ENCODE measurements around the gene GLRB.
"Not testable (repeated sequence)": the region's sequence is repeated elsewhere in the genome, so short reads cannot be mapped to it uniquely, and the experiment has no call there.

Gene GLRB

GRCh38 chr4:157141976-157142375, 66.0 kb downstream of the GLRB start:
- DNase-seq: no peak

- no peak for DNase-seq
Observed at GRCh38 chr4:157143369-157143768, 67.4 kb downstream of the GLRB start.

GRCh38 chr4:157151711-157152110, 75.8 kb downstream of the GLRB start:
- DNase-seq: no peak

GRCh38 chr4:157165935-157166610, 90.1 kb downstream of the GLRB start:
- DNase-seq: no peak

- DNase-seq: no peak
Observed at GRCh38 chr4:157170321-157170720, 94.4 kb downstream of the GLRB start.

GRCh38 chr4:157172011-157172410, 96.1 kb downstream of the GLRB start:
- no peak for DNase-seq

GRCh38 chr4:157180268-157180667, 104.3 kb downstream of the GLRB start:
- not testable (repeated sequence) for DNase-seq

GRCh38 chr4:157184300-157184699, 108.3 kb downstream of the GLRB start:
- no peak for DNase-seq

- DNase-seq: no peak
Observed at GRCh38 chr4:157185363-157185762, 109.4 kb downstream of the GLRB start.

GRCh38 chr4:157195374-157195773, 119.4 kb downstream of the GLRB start:
- DNase-seq: no peak

- DNase-seq: no peak
Observed at GRCh38 chr4:157196046-157196445, 120.1 kb downstream of the GLRB start.

GRCh38 chr4:157204634-157205244, 128.8 kb downstream of the GLRB start:
- DNase-seq: no peak

- DNase-seq: peak; percentile 32
Observed at GRCh38 chr4:157217708-157218107, 141.8 kb downstream of the GLRB start.

GRCh38 chr4:157219711-157220370, 143.9 kb downstream of the GLRB start:
- no peak for DNase-seq

GRCh38 chr4:157220371-157220881, 144.5 kb downstream of the GLRB start, which contains the start of gene GRIA2:
Gene GRIA2, plus strand, starts transcription at chr4:157220728. Its CDS starts 315 bp downstream, at chr4:157221043.
- peak; percentile 85 for DNase-seq

- peak; percentile 44 for DNase-seq
Observed at GRCh38 chr4:157221426-157221894, 145.5 kb downstream of the GLRB start.
